Adipocyte (in vitro differentiated cells): ENCODE measurements around the gene MYOM1.
"Not testable (repeated sequence)": the region's sequence is repeated elsewhere in the genome, so short reads cannot be mapped to it uniquely, and the experiment has no call there.

Experiments
- DNase-seq: peaks from one replicate; pipeline ENCODE4 v3.0.0-alpha.2; 2015; ENCODE audit warnings: low read depth
- H3K27me3 ChIP-seq: replicated peaks from 2 replicates; pipeline ENCODE4 v1.7.0; 2013; ENCODE audit warnings: mild to moderate bottlenecking, low read length, moderate library complexity; ENCODE audit not compliant: control insufficient read depth, insufficient read depth
- H3K36me3 ChIP-seq: 2 replicates; pipeline ENCODE4 v1.7.0; 2013; ENCODE audit warnings: low read length, mild to moderate bottlenecking, moderate library complexity; ENCODE audit not compliant: control insufficient read depth, insufficient read depth, severe bottlenecking
- H3K4me1 ChIP-seq: 2 replicates; pipeline ENCODE4 v1.7.0; 2013; ENCODE audit warnings: mild to moderate bottlenecking, low read length, moderate library complexity; ENCODE audit not compliant: control insufficient read depth, insufficient read depth
- H3K4me3 ChIP-seq: 2 replicates; pipeline ENCODE4 v1.7.0; 2013; ENCODE audit warnings: mild to moderate bottlenecking, low read length, moderate library complexity
- H3K9ac ChIP-seq: 2 replicates; pipeline ENCODE4 v1.7.0; 2013; ENCODE audit warnings: mild to moderate bottlenecking, low read length, moderate library complexity
- H3K9me3 ChIP-seq: 2 replicates; pipeline ENCODE4 v1.7.0; 2013; ENCODE audit warnings: mild to moderate bottlenecking, low read length, moderate library complexity; ENCODE audit not compliant: control insufficient read depth

Gene MYOM1

GRCh38 chr18:3028115-3028514 lies 191.7 kb downstream of the MYOM1 start:
- not testable (repeated sequence) for DNase-seq, H3K27me3 ChIP-seq

GRCh38 chr18:3027370-3027891 lies 192.3 kb downstream of the MYOM1 start:
- no peaks in the 10 kb centered on the region for H3K9me3 ChIP-seq
- H3K36me3 ChIP-seq: no peaks in the 10 kb centered on the region
- no peak for DNase-seq
- H3K9ac ChIP-seq: no peak overlapping the region
- no peak overlapping the region for H3K4me3 ChIP-seq
- no peaks in the 10 kb centered on the region for H3K4me1 ChIP-seq
- H3K27me3 ChIP-seq: no peaks in the 10 kb centered on the region

More at GRCh38 chr18:3028115-3028514, 191.7 kb downstream of the MYOM1 start:
- not testable (repeated sequence) for H3K36me3 ChIP-seq, H3K9ac ChIP-seq, H3K4me1 ChIP-seq, H3K4me3 ChIP-seq, H3K9me3 ChIP-seq

GRCh38 chr18:3025544-3025943 lies 194.2 kb downstream of the MYOM1 start:
- Histone ChIP-seq H3K36me3 (no peaks in the 10 kb centered on the region), H3K4me3 (no peak overlapping the region), H3K4me1 (no peaks in the 10 kb centered on the region), H3K9me3 (no peaks in the 10 kb centered on the region), H3K27me3 (no peaks in the 10 kb centered on the region), H3K9ac (no peak overlapping the region)
- DNase-seq: no peak

GRCh38 chr18:3023603-3024002 lies 196.2 kb downstream of the MYOM1 start:
- H3K36me3 ChIP-seq, H3K27me3 ChIP-seq, H3K9ac ChIP-seq, H3K4me3 ChIP-seq, H3K9me3 ChIP-seq, DNase-seq, H3K4me1 ChIP-seq: not testable (repeated sequence)
